ENCODE data around the gene MYOZ1.
"Not testable (repeated sequence)": the region's sequence is repeated elsewhere in the genome, so short reads cannot be mapped to it uniquely, and the experiment has no call there.

DNA sequence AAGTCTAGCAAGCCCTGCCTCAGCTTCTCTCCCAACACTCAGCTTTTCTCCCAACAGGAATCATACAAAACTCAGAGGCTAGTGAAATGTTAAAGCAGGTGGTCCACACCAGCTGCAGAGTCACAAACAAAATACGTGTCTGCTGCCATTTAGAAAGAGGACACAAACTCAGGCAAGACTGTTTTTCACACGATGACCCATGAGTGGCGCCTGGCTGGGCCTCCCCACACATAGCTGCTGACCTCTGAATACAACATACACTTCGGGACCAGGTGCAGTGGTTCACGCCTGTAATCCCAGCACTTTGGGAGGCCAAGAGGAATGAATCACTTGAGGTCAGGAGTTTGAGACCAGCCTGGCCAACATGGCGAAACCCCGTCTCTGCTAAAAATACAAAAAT is 21.4 kb upstream of the MYOZ1 start:
- TF ChIP-seq, protein P1, sequence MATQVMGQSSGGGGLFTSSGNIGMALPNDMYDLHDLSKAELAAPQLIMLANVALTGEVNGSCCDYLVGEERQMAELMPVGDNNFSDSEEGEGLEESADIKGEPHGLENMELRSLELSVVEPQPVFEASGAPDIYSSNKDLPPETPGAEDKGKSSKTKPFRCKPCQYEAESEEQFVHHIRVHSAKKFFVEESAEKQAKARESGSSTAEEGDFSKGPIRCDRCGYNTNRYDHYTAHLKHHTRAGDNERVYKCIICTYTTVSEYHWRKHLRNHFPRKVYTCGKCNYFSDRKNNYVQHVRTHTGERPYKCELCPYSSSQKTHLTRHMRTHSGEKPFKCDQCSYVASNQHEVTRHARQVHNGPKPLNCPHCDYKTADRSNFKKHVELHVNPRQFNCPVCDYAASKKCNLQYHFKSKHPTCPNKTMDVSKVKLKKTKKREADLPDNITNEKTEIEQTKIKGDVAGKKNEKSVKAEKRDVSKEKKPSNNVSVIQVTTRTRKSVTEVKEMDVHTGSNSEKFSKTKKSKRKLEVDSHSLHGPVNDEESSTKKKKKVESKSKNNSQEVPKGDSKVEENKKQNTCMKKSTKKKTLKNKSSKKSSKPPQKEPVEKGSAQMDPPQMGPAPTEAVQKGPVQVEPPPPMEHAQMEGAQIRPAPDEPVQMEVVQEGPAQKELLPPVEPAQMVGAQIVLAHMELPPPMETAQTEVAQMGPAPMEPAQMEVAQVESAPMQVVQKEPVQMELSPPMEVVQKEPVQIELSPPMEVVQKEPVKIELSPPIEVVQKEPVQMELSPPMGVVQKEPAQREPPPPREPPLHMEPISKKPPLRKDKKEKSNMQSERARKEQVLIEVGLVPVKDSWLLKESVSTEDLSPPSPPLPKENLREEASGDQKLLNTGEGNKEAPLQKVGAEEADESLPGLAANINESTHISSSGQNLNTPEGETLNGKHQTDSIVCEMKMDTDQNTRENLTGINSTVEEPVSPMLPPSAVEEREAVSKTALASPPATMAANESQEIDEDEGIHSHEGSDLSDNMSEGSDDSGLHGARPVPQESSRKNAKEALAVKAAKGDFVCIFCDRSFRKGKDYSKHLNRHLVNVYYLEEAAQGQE (IDR thresholded peaks at IDR 0.05; ENCODE audit: insufficient read depth in 1 of 2, low read depth in 2 of 2, low read length in 1 of 2): not testable (repeated sequence)
- TF ChIP-seq POLR2AphosphoS5, TCF7L2 (IDR thresholded peaks at IDR 0.05; ENCODE audit: low read depth, low read length): not testable (repeated sequence)

Measured in Panc1 (cell line).